HL-60 (cell line): ENCODE measurements around the gene TMEM248.
"Not testable (repeated sequence)": the region's sequence is repeated elsewhere in the genome, so short reads cannot be mapped to it uniquely, and the experiment has no call there.

Experiments used
- DNase-seq, 2 experiments: peaks; one replicate each; pipeline ENCODE4 v3.0.0-alpha.2; 2010 to 2020; ENCODE audit warnings: low read depth in 1 of 2, low spot score in 1 of 2
- H3K27ac ChIP-seq: fragments of 250-450 bp; sonication (Bioruptor Pico); replicated peaks from 2 replicates; pipeline ENCODE4 v1.5.1; 2020; ENCODE audit warnings: mild to moderate bottlenecking, moderate library complexity
- H3K27me3 ChIP-seq: fragments of 250-450 bp; sonication (Bioruptor Pico); 2 replicates; pipeline ENCODE4 v1.5.1; 2021; ENCODE audit warnings: mild to moderate bottlenecking, moderate library complexity; ENCODE audit not compliant: insufficient read depth, poor library complexity, severe bottlenecking
- H3K4me3 ChIP-seq: replicated peaks from 2 replicates; pipeline ENCODE4 v1.5.1; 2011; ENCODE audit warnings: mild to moderate bottlenecking, control low read depth, low read length; ENCODE audit not compliant: insufficient read depth
- GABPA ChIP-seq: IDR thresholded peaks from 2 replicates; pipeline ENCODE4 v1.6.1; 2012; ENCODE audit warnings: low read depth
- POLR2AphosphoS5 ChIP-seq: IDR thresholded peaks from 2 replicates; pipeline ENCODE4 v1.6.1; 2012; ENCODE audit warnings: low read depth
- SPI1 ChIP-seq: IDR thresholded peaks from 2 replicates; pipeline ENCODE4 v1.6.1; 2012; ENCODE audit warnings: low read depth, mild to moderate bottlenecking, borderline replicate concordance
- TF ChIP-seq, protein P1 (sequence below): IDR thresholded peaks from one replicate; pipeline ENCODE4 v1.5.1; 2011; ENCODE audit warnings: low read length, control low read depth, inconsistent platforms; ENCODE audit not compliant: insufficient read depth
- TF ChIP-seq, protein P2 (sequence below): IDR thresholded peaks from 2 replicates; pipeline ENCODE4 v1.6.1; 2012; ENCODE audit warnings: low read depth; ENCODE audit not compliant: insufficient replicate concordance

The TMEM248 gene

DNA sequence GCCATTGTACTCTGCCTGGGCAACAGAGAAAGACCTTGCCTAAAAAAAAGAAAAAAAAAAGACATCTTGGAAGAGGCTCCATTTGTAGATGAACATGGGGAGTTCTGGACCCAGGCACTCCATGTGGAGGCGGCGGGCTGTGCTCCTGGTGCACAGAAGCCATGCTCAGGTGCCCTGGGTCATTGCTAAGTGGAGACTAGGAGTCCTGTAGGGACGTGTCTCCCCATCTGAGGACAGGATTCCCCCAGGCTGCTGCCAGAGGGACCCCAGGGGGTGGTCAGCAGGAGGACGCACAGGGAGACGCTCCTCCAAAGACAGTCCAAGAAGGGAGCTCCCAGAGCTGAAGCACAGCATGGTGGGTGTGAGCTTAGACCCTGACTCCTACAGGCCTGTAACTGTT lies 40.1 kb downstream of the TMEM248 start:
- Histone ChIP-seq H3K4me3 (no peak overlapping the region), H3K27me3 (no peaks in the 10 kb centered on the region), H3K27ac (no peak overlapping the region)
- TF ChIP-seq, protein P1, sequence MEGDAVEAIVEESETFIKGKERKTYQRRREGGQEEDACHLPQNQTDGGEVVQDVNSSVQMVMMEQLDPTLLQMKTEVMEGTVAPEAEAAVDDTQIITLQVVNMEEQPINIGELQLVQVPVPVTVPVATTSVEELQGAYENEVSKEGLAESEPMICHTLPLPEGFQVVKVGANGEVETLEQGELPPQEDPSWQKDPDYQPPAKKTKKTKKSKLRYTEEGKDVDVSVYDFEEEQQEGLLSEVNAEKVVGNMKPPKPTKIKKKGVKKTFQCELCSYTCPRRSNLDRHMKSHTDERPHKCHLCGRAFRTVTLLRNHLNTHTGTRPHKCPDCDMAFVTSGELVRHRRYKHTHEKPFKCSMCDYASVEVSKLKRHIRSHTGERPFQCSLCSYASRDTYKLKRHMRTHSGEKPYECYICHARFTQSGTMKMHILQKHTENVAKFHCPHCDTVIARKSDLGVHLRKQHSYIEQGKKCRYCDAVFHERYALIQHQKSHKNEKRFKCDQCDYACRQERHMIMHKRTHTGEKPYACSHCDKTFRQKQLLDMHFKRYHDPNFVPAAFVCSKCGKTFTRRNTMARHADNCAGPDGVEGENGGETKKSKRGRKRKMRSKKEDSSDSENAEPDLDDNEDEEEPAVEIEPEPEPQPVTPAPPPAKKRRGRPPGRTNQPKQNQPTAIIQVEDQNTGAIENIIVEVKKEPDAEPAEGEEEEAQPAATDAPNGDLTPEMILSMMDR, result no peak
- TF ChIP-seq, protein P2, sequence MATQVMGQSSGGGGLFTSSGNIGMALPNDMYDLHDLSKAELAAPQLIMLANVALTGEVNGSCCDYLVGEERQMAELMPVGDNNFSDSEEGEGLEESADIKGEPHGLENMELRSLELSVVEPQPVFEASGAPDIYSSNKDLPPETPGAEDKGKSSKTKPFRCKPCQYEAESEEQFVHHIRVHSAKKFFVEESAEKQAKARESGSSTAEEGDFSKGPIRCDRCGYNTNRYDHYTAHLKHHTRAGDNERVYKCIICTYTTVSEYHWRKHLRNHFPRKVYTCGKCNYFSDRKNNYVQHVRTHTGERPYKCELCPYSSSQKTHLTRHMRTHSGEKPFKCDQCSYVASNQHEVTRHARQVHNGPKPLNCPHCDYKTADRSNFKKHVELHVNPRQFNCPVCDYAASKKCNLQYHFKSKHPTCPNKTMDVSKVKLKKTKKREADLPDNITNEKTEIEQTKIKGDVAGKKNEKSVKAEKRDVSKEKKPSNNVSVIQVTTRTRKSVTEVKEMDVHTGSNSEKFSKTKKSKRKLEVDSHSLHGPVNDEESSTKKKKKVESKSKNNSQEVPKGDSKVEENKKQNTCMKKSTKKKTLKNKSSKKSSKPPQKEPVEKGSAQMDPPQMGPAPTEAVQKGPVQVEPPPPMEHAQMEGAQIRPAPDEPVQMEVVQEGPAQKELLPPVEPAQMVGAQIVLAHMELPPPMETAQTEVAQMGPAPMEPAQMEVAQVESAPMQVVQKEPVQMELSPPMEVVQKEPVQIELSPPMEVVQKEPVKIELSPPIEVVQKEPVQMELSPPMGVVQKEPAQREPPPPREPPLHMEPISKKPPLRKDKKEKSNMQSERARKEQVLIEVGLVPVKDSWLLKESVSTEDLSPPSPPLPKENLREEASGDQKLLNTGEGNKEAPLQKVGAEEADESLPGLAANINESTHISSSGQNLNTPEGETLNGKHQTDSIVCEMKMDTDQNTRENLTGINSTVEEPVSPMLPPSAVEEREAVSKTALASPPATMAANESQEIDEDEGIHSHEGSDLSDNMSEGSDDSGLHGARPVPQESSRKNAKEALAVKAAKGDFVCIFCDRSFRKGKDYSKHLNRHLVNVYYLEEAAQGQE, result no peak
- no peak for TF ChIP-seq GABPA
- TF ChIP-seq POLR2AphosphoS5, result no peak
- TF ChIP-seq SPI1, result no peak
- DNase-seq, result no peak

DNA sequence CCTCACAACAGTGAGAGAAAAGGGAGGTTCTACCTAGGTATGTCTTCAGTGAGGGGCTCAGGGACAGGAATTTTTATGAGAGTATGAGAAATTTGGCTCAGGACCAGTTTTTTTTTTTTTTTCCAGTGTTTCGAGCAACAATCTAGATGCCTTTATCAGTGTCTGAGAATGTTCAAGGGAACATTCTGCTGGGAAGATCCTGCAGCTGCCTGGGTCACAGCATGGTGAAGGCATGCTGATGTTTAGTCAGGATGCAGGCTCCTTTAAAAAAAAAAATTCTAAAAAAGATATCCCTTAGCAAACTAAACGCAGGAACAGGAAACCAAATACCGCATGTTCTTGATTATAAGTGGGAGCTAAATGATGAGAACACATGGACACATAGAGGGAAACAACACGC lies 43.4 kb downstream of the TMEM248 start:
- TF ChIP-seq SPI1, result no peak
- TF ChIP-seq, protein P1, result no peak
- TF ChIP-seq GABPA, result no peak
- TF ChIP-seq, protein P2, result no peak
- no peak for TF ChIP-seq POLR2AphosphoS5

DNA sequence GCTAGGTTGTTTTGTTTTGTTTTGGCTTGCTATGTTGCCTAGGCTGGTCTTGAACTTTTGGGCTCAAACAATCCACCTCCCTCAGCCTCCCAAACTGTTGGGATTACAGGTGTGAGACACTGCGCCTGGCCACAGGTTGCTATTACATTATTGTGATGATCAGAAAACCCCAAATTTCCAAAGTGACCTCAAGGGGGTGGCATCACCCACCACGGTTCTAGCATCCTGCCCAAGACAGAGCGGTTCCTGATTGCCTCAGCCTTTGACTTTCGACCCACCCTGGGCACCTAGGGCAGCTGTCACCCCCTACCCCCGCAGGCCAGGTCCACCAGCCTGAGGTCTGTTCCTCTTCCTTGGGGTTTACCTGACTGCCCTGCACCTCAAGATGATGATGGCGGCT lies 46.0 kb downstream of the TMEM248 start:
- DNase-seq, result no peak
- no peak overlapping the region for H3K4me3 ChIP-seq
- TF ChIP-seq POLR2AphosphoS5, result no peak
- TF ChIP-seq SPI1, result no peak
- TF ChIP-seq, protein P2, result no peak
- TF ChIP-seq GABPA, result no peak
- TF ChIP-seq, protein P1, result no peak
- no peaks in the 10 kb centered on the region for H3K27me3 ChIP-seq
- no peak overlapping the region for H3K27ac ChIP-seq

More for the DNA sequence above, 43.4 kb downstream of the TMEM248 start:
- no peak for DNase-seq
- Histone ChIP-seq H3K27ac (no peak overlapping the region), H3K27me3 (no peaks in the 10 kb centered on the region), H3K4me3 (no peak overlapping the region)

DNA sequence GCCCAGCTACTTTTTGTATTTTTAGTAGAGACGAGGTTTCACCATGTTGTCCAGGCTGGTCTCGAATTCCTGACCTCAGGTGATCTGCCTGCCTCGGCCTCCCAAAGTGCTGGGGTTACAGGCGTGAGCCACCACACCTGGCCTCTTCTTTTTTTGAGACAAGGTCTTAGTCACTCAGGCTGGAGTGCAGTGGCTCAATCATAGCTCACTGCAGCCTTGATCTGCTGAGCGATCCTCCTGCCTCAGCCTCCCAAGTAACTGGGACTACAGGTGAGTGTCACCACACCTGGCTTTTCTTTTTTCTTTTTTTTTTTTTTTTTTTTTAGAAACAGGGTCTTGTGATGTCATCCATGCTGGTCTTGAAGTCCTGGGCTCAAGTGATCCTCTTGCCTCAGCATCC lies 48.0 kb downstream of the TMEM248 start:
- not testable (repeated sequence) for H3K27me3 ChIP-seq, H3K27ac ChIP-seq, H3K4me3 ChIP-seq, DNase-seq
